ENCODE measurements around the gene ELN.
"Not testable (repeated sequence)": the region's sequence is repeated elsewhere in the genome, so short reads cannot be mapped to it uniquely, and the experiment has no call there.

ELN gene

DNA sequence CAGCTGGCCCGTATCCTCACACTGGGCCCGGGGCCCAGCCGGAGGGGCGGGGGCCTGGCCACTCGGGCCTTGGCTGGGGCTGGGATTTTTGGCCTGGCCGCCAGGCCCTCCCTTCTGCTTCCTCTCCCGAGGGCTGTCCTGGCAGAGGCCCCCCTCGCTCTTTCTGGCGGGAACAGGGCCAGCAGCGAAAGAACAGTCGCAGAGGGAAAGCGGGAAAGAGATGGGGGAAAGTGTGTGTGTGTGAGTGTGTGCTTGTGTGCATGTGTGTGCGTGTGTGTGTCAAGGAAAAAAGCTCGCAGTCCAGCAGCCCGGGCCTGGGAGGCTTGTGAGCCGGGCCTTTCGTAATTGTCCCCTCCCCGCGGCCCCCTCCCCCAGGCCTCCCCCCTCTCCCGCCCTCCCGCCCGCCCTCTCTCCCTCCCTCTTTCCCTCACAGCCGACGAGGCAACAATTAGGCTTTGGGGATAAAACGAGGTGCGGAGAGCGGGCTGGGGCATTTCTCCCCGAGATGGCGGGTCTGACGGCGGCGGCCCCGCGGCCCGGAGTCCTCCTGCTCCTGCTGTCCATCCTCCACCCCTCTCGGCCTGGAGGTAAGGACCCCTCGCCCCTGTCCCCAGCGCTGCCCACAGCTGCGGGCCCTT lies at the start of gene ELN:
Gene ELN, plus strand, starts transcription at position 491 of the 638 bp plus-strand sequence. Its CDS starts 15 bp downstream, at position 506.
- Mint-ChIP-seq H3K27me3 (peaks cover 71% of the 10 kb centered on the region), H3K9me3 (no peaks in the 10 kb centered on the region), H3K27ac (no peak within 1 kb of the TSS), H3K4me3 (no peak within 1 kb of the TSS), H3K4me1 (peaks cover 23% of the 10 kb centered on the region), H3K36me3 (no peaks in the 10 kb centered on the region)
- no peak for ATAC-seq

DNA sequence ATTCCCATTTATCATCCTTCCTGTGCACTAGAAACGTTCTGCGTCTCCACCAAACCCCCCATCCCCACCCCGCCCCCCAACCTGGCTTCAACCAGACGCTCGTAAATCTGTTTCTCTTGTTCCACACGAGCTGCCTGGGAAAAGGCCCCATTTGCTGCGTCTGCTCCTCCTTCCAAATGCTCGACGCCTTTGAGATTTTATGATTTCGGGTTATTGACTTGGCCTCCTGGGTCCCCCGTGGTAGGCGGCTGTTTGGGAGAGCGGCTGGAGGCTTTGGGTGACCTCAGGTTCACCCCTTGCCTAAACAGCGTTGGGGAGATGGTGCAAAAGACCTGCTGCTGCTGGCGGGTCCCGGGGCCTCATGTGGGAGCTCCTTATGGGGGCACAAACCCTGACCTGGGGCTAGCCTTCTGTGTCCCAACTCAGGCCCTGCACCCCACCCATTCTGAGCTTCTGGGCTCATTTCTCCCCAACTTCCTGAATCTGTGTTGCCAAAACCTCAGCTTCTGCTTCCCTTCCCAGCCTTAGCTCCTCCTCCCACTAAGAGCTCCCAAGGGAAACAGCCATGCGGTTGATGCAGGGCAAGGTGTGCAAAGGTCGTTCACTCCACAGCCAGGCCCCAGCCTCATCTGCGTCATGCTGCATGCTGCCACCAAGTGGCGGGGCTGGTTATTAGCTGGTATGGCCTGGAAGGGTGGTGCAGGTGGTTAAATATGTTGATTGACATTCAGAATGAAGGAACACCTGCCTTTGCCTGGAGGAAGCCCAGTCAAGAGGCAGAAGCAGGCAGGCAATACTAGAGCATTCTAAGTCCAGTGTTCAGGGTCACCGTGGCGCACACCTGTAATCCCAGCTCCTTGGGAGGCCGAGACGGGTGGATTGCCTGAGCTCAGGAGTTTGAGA lies 49.1 kb upstream of the ELN start:
- Mint-ChIP-seq H3K36me3 (no peaks in the 10 kb centered on the region), H3K9me3 (peaks cover 3% of the 10 kb centered on the region), H3K4me1 (peaks cover 17% of the 10 kb centered on the region), H3K27me3 (peaks cover 39% of the 10 kb centered on the region), H3K4me3 (no peak overlapping the region), H3K27ac (peak overlapping the region; percentile 19)
- peak; percentile 80 for ATAC-seq

DNA sequence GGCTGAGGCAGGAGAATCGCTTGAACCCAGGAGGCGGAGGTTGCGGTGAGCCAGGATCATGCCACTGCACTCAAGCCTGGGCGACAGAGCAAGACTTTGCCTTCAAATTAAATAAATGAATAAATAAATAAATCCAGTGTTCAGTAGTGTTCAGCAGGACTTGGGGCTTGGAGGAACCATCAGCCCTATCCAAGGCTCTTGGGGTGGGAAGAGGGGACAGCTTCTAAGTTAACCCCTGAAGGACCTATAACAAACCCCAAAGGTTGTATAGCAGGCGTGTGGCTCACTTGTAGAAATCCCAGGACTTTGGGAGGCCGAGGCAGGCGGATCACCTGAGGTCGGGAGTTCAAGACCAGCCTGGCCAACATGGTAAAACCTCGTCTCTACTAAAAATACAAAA lies 48.3 kb upstream of the ELN start:
- not testable (repeated sequence) for ATAC-seq, H3K9me3 Mint-ChIP-seq, H3K27ac Mint-ChIP-seq, H3K36me3 Mint-ChIP-seq, H3K4me3 Mint-ChIP-seq
- Mint-ChIP-seq H3K4me1 (peaks cover 17% of the 10 kb centered on the region), H3K27me3 (peaks cover 40% of the 10 kb centered on the region)

DNA sequence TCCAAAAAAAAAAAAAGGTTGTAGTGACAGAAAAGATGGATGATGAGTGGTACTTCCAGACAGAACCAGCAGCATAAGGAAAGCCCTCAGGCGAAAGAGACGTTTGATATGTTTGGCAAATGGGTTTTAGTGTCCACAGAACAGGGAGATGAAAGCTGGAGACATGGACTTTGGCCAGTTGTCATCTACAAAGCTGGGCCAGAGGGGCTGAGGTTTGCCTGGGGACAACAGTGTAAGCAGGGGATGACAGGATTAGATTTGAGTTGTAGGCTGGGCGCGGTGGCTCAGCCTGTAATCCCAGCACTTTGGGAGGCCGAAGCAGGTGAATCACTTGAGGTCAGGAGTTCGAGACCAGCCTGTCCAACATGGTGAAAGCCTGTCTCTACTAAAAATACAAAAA lies 47.8 kb upstream of the ELN start:
- no peak overlapping the region for H3K27ac Mint-ChIP-seq
- peaks cover 17% of the 10 kb centered on the region for H3K4me1 Mint-ChIP-seq
- no peaks in the 10 kb centered on the region for H3K36me3 Mint-ChIP-seq
- H3K4me3 Mint-ChIP-seq = no peak overlapping the region
- H3K27me3 Mint-ChIP-seq = peaks cover 41% of the 10 kb centered on the region
- ATAC-seq = no peak
- peaks cover 3% of the 10 kb centered on the region for H3K9me3 Mint-ChIP-seq

DNA sequence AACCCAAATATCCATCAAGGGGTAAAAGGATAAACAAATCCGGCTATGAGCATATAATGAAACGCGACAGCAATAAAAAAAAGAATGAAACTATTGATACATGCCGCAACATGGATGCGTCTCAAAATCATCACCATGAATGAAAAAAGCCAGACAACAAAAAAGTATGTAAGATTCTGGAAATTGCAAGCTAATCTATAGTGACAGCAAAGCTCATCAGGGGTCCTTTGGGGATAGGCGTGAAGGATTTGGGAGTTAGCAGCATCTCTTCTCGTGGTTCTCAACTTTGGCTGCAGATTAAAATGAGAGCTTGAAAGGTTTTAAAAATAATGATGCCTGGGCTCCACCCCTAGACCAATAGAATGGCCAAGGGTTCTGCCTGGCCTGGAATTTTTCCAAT lies 46.0 kb upstream of the ELN start:
- peaks cover 3% of the 10 kb centered on the region for H3K9me3 Mint-ChIP-seq
- H3K36me3 Mint-ChIP-seq = no peaks in the 10 kb centered on the region
- peaks cover 38% of the 10 kb centered on the region for H3K27me3 Mint-ChIP-seq
- no peak overlapping the region for H3K27ac Mint-ChIP-seq
- H3K4me3 Mint-ChIP-seq = no peak overlapping the region
- H3K4me1 Mint-ChIP-seq = peaks cover 17% of the 10 kb centered on the region
- no peak for ATAC-seq

DNA sequence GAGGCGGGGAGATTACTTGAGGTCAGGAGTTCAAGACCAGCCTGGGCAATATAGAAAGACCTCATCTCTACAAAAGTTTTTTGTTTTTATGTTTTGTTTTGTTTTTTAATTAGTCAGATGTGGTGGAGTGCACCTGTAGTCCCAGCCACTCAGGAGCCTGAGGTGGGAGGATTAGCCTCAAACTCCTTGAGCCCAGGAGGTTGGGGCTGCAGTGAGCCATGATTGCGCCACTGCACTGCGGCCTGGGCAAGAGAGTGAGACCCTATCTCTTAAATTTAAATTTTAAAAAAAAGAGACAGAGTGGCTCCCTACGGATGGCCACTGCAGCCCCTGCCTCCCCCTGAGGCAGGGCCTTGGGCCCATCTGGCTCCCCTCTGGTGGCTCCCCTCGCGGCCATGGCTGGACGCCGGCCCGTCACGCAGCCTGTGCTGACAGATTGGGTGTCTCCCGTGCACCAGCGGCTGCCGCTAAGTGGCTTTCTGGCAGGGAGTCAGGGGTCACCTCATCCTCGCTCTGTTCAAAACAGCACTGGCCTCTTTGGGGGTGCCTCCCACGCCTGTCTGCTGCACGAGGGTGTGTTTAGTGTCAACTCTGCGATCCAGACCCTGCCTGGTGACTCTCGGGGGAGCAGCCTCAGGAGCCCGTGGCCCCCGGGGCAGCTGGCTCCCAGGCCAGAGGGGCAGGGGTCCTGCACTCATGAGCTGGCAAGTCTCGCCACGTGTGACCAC lies 44.4 kb upstream of the ELN start:
- H3K27me3 Mint-ChIP-seq = peaks cover 38% of the 10 kb centered on the region
- no peak for ATAC-seq
- H3K4me3 Mint-ChIP-seq = no peak overlapping the region
- no peak overlapping the region for H3K27ac Mint-ChIP-seq
- peaks cover 3% of the 10 kb centered on the region for H3K9me3 Mint-ChIP-seq
- no peaks in the 10 kb centered on the region for H3K36me3 Mint-ChIP-seq
- H3K4me1 Mint-ChIP-seq = peaks cover 15% of the 10 kb centered on the region

DNA sequence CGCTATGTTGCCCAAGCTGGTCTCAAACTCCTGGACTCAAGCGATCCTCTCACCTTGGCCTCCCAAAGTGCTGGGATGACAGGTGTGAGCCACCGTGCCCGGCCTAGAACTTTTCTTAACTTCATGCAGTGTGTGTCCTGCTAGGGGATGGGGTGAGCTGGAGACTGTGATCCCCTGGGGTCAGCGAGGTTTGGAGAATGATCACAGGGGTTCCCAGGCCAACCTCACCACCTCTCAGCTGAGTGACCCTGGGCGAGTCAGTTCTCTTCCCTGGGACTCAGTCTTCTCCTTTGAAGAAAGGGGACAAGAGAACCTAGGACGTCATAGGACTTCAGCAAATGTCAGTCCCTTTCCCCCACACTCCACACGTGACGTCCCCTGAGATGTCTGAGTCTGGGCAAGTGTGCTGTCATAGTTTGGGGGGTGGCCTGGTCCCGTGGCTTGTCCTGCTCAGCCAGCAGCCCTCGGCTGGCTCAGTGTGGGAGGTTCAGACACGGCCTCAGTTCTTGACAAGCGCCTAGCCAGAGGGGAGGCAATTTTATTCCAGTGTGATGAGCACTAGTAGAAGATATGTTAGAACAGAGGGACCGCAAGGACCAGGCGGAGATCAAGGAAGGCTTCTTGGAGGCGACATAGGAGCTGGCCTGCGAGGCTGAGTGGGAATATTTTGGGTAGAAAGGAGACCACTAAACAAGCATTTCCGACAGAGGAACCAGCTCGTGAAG lies 43.3 kb upstream of the ELN start:
- ATAC-seq = no peak
- Mint-ChIP-seq H3K27ac (no peak overlapping the region), H3K9me3 (peaks cover 3% of the 10 kb centered on the region), H3K27me3 (peaks cover 38% of the 10 kb centered on the region), H3K4me3 (no peak overlapping the region), H3K4me1 (peaks cover 6% of the 10 kb centered on the region), H3K36me3 (no peaks in the 10 kb centered on the region)

DNA sequence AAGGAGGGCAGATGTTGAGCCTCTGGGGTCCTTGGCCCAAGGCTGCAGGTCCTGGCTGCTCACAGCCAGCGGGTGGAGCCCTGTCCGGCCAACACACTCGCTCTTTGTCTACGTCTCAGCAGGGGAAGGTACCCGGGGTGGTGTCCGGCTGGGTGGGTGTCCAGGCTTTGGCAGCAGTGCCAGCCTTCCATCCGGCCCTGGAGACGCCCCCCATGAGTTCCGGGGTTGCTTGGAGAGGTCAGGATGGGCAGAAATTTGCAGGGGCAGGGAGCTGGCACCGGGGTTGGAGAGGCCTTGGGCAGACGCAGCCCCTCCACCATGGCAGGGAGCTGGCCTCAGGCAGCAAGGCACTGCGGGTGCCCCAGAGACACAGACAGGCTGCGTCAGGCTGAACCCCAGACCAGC lies 42.2 kb upstream of the ELN start:
- ATAC-seq = no peak
- Mint-ChIP-seq H3K9me3 (peaks cover 7% of the 10 kb centered on the region), H3K4me1 (peaks cover 6% of the 10 kb centered on the region), H3K27ac (no peak overlapping the region), H3K36me3 (no peaks in the 10 kb centered on the region), H3K4me3 (no peak overlapping the region), H3K27me3 (peaks cover 45% of the 10 kb centered on the region)

DNA sequence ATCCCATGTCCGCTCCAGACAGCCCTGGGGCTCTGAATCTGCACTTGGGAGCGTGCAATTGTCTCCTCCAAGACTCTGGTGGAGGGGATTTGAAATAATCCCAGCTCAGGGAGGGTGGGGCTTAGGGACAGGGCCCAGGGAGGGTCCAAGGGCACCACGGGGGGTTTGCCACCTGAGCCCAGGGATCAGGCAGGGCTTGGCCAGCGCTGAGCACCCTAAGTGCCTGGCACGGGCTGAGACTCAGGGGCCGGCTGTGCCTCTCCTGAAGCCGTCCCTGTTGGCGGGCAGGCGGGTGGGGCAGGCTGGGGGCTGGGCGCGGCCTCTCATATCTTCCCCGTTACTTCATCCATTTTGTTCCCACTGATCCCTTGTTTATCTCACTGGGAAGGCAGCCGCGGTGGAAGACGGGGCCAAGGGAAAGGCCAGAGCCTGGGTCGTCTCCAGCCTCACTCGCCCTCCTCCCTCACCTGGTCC lies 41.8 kb upstream of the ELN start:
- Mint-ChIP-seq H3K36me3 (no peaks in the 10 kb centered on the region), H3K4me1 (peaks cover 6% of the 10 kb centered on the region), H3K27ac (no peak overlapping the region), H3K27me3 (peaks cover 42% of the 10 kb centered on the region), H3K4me3 (no peak overlapping the region), H3K9me3 (peaks cover 6% of the 10 kb centered on the region)
- ATAC-seq = no peak

DNA sequence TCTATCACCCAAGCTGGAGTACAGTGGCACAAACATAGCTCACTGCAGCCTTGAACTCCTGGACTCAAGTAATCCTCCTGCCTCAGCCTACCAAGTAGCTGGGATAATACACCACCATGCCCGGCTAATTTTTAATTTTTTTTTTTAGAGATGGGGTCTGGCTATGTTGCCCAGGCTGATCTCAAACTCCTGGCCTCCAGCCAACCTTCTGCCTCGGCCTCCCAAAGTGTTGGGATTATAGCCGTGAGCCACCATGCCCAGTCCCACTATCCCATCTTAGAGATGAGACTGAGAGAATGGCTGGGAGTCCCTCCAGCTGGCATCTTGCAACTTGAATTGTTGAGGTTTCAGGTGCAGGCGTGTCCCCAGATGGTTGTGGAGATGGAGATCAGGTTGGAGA lies 40.7 kb upstream of the ELN start:
- no peak for ATAC-seq
- Mint-ChIP-seq H3K27me3 (peaks cover 31% of the 10 kb centered on the region), H3K36me3 (no peaks in the 10 kb centered on the region), H3K4me1 (peaks cover 2% of the 10 kb centered on the region), H3K4me3 (no peak overlapping the region), H3K9me3 (peaks cover 4% of the 10 kb centered on the region), H3K27ac (no peak overlapping the region)

DNA sequence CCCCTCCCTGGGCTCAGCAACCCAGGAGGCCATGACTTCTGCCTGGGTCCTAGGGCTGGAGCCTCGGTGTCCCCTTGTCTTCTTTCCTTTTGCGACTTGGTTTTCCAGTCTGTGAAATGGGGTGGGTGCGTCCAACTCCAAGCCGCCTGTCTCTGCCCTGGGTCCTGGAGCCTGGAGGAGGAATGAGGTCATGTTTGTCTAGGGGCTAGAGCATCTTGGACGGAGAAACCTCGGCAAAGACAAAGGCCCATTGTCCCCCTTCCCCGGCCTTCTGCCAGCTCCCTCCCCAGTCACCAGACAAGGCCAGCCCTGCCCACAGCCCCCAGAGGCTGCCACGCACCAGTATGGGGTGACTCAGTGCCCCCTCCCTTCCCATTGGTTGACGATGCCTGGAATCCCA lies 39.8 kb upstream of the ELN start:
- no peak for ATAC-seq
- no peaks in the 10 kb centered on the region for H3K36me3 Mint-ChIP-seq
- H3K9me3 Mint-ChIP-seq = peaks cover 4% of the 10 kb centered on the region
- H3K4me1 Mint-ChIP-seq = no peaks in the 10 kb centered on the region
- H3K4me3 Mint-ChIP-seq = no peak overlapping the region
- peaks cover 22% of the 10 kb centered on the region for H3K27me3 Mint-ChIP-seq
- H3K27ac Mint-ChIP-seq = no peak overlapping the region

DNA sequence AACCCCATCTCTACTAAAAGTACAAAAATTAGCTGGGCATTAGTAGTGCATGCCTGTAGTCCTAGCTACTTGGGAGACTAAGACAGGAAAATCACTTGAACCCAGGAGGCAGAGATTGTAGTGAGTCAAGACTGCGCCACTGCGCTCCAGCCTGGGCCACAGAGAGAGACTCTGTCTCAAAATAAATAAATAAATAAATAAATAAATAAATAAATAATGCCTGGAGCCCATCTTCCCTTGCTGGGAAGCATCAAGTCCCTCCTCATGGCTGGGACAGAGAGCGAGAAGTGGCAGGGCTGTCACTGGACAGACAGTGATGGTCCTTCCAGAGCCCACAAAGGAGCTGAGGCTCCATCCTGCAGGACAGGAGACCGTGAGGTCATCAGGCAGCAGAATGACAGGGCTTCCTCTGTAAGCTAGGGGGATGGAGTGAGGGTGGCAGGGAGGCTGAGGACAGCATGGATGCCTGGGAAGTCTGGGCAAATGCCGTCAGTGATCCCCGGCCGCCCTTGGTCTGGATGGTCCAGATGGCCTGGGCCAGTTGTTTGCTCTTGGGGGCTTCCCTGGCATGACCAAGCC lies 36.4 kb upstream of the ELN start:
- Mint-ChIP-seq H3K27me3 (peaks cover 21% of the 10 kb centered on the region), H3K4me1 (no peaks in the 10 kb centered on the region), H3K36me3 (no peaks in the 10 kb centered on the region), H3K27ac (no peak overlapping the region), H3K4me3 (no peak overlapping the region), H3K9me3 (peaks cover 15% of the 10 kb centered on the region)
- no peak for ATAC-seq

DNA sequence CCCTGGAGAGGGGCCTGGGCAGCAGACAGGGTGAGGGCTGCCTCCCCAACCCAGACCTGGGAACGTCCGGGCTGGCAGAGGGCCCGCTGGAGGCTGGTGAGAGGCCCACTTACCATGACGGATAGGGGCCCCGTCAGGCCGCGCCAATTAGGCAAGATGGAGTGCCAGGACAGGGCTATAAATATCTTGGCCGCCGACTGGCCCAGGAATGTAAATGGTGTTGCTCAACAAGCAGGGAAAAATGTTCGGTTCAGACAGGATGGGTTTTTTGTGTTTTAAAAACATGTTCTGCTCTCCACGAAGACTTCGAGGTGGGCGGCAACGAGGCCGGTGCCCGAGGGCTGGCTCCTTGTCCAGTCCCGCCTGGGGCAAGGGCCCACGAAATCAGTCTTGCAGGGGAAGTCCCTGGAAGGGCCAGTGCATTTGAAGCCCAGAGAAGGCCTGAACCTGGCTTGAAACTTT lies 35.8 kb upstream of the ELN start:
- no peaks in the 10 kb centered on the region for H3K4me1 Mint-ChIP-seq
- no peaks in the 10 kb centered on the region for H3K36me3 Mint-ChIP-seq
- no peak overlapping the region for H3K27ac Mint-ChIP-seq
- H3K4me3 Mint-ChIP-seq = no peak overlapping the region
- ATAC-seq = no peak
- peaks cover 26% of the 10 kb centered on the region for H3K27me3 Mint-ChIP-seq
- H3K9me3 Mint-ChIP-seq = peaks cover 15% of the 10 kb centered on the region

DNA sequence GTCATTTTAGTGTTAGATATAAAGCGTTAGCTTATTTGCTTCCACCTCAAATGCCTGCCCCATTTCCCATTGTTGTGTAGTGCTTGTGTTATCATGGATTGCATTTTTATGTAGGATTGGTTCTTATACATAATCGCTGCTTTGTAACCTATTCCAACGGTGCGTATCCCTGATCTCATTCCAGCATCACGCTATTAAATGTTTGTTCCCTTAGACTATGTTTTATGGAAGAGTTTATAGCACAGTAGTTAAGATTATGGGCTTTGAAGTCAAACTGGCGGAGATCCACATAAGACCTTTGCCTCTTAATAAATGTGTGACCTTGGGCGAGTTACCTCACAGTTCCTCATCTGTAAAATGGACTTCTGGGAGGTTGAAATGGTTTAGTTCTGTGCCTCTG lies 34.0 kb upstream of the ELN start:
- ATAC-seq = no peak
- H3K9me3 Mint-ChIP-seq = peaks cover 15% of the 10 kb centered on the region
- H3K27me3 Mint-ChIP-seq = peaks cover 42% of the 10 kb centered on the region
- H3K4me1 Mint-ChIP-seq = no peaks in the 10 kb centered on the region
- no peak overlapping the region for H3K27ac Mint-ChIP-seq
- no peak overlapping the region for H3K4me3 Mint-ChIP-seq
- no peaks in the 10 kb centered on the region for H3K36me3 Mint-ChIP-seq
